Nephron (organoid): ENCODE results near the gene PIAS1.

Experiments
- H3K27ac Mint-ChIP-seq, 3 experiments: 2 replicates each; pipeline ENCODE4 v1.8.0; 2020; ENCODE audit warnings: mixed read lengths in 3 of 3, mild to moderate bottlenecking in 2 of 3, moderate library complexity in 1 of 3
- H3K27me3 Mint-ChIP-seq: 2 replicates; pipeline ENCODE4 v1.8.0; 2021; ENCODE audit warnings: low read depth, mild to moderate bottlenecking, moderate library complexity, mixed read lengths
- H3K36me3 Mint-ChIP-seq: 2 replicates; pipeline ENCODE4 v1.8.0; 2020; ENCODE audit warnings: low read depth, mixed read lengths
- H3K4me1 Mint-ChIP-seq: 2 replicates; pipeline ENCODE4 v1.8.0; 2020; ENCODE audit warnings: mixed read lengths
- H3K4me3 Mint-ChIP-seq, 3 experiments: 2 replicates each; pipeline ENCODE4 v1.8.0; 2020; ENCODE audit warnings: mild to moderate bottlenecking in 3 of 3, mixed read lengths in 3 of 3, moderate library complexity in 2 of 3
- H3K9me3 Mint-ChIP-seq: 2 replicates; pipeline ENCODE4 v1.8.0; 2020; ENCODE audit warnings: mixed read lengths
- TF ChIP-seq, protein P1 (sequence below), 3 experiments: fragments of 200-600 bp; sonication (generic); IDR thresholded peaks; one replicate each; pipeline ENCODE4 v1.5.0; 2021; ENCODE audit warnings: antibody characterized with exemption in 3 of 3; ENCODE audit not compliant: unreplicated experiment in 3 of 3

The PIAS1 gene

DNA sequence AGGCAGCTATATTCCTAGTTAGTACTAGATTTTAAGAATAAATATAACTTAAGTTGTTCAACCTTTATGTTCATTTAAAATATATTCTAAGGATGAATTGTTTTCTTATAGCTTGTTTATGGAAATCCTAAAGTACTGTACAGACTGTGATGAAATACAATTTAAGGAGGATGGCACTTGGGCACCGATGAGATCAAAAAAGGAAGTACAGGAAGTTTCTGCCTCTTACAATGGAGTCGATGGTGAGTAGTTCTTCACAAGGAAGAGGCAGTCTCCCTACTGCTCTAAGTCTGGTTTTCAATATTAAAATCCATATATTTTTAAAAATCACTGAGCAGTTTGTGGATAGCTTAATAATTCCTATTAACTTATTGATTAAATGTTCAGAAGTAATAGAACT is 121.4 kb downstream of the PIAS1 start:
- TF ChIP-seq, protein P1, sequence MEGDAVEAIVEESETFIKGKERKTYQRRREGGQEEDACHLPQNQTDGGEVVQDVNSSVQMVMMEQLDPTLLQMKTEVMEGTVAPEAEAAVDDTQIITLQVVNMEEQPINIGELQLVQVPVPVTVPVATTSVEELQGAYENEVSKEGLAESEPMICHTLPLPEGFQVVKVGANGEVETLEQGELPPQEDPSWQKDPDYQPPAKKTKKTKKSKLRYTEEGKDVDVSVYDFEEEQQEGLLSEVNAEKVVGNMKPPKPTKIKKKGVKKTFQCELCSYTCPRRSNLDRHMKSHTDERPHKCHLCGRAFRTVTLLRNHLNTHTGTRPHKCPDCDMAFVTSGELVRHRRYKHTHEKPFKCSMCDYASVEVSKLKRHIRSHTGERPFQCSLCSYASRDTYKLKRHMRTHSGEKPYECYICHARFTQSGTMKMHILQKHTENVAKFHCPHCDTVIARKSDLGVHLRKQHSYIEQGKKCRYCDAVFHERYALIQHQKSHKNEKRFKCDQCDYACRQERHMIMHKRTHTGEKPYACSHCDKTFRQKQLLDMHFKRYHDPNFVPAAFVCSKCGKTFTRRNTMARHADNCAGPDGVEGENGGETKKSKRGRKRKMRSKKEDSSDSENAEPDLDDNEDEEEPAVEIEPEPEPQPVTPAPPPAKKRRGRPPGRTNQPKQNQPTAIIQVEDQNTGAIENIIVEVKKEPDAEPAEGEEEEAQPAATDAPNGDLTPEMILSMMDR (IDR thresholded peaks at IDR 0.05; ENCODE audit: unreplicated experiment in 3 of 3): no peak
- no peaks in the 10 kb centered on the region for H3K27me3 Mint-ChIP-seq
- H3K9me3 Mint-ChIP-seq: no peaks in the 10 kb centered on the region
- H3K36me3 Mint-ChIP-seq: peaks cover 60% of the 10 kb centered on the region
- H3K4me3 Mint-ChIP-seq: no peak overlapping the region
- no peaks in the 10 kb centered on the region for H3K4me1 Mint-ChIP-seq
- no peak overlapping the region for H3K27ac Mint-ChIP-seq

DNA sequence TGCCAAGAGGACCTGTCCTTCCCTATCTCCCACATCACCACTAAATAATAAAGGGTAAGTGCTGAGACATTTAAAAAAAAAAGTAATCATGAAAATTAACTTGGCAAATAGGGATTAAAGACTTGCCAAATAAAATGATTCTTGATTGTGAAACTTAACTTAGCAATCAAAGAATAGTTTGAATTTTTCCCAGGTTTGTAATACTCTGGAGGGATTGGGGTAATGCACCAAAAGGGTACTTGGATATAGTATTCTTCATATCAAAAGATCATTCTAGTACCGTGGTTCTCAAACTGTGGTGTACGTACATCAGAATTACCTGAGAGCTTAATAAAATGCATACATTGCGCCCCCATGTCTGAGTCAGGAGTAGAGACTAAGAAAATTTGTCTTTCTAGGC is 122.5 kb downstream of the PIAS1 start:
- H3K27ac Mint-ChIP-seq: no peak overlapping the region
- no peaks in the 10 kb centered on the region for H3K27me3 Mint-ChIP-seq
- peaks cover 60% of the 10 kb centered on the region for H3K36me3 Mint-ChIP-seq
- no peak overlapping the region for H3K4me3 Mint-ChIP-seq
- H3K9me3 Mint-ChIP-seq: no peaks in the 10 kb centered on the region
- no peaks in the 10 kb centered on the region for H3K4me1 Mint-ChIP-seq
- TF ChIP-seq, protein P1 (IDR thresholded peaks at IDR 0.05; ENCODE audit: unreplicated experiment in 3 of 3): no peak

DNA sequence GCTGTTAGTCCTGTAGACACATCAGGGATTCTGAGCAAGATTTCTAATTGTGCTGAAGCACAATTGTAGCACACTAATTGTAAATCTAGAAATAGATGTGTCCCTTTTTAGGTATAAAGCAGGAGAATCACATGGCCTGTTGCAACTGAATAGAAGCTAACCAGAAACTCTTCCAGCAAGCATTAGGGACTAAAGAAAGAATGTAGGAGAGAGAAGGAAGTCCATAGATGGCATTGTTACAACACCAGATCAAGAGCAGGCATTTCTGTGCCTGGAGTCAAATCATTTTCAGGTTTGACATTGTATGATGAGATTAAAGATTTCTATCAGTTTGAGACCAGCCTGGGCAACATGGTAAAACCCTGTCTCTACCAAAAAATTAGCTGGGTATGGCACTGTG is 123.6 kb downstream of the PIAS1 start:
- Mint-ChIP-seq H3K4me1 (no peaks in the 10 kb centered on the region), H3K9me3 (no peaks in the 10 kb centered on the region), H3K4me3 (no peak overlapping the region), H3K27ac (no peak overlapping the region), H3K36me3 (peaks cover 65% of the 10 kb centered on the region), H3K27me3 (no peaks in the 10 kb centered on the region)
- TF ChIP-seq, protein P1 (IDR thresholded peaks at IDR 0.05; ENCODE audit: unreplicated experiment in 3 of 3): no peak

DNA sequence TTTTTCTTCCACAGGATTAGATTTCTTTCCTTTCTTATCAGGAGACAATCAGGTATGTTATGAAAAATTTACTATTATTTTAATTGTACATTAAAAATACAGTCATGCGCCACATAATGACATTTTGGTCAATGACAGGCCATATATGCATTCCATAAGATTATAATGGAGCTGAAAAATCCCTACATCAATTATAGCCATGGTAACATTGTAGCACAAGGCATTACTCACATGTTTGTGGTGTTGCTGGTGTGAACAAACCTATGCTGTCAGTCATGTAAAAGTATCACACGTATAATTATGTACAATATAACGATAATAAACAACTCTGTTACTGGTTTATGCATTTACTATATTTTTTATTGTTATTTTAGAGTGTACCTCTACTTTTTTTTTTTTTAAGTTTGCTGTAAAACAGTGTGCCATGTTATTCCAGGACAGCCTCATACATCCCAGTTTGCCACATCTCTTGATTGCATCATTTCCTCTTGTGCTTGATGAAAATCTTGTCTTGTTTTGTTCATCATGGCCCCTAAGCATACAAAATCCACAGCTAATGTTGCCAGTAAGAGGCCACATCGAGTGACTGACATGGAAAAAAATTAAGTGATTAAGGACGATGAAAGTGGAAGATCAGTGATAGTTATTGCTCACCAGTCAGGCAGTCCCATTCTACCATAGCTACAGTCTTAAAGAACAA is 129.7 kb downstream of the PIAS1 start:
- Mint-ChIP-seq H3K27ac (no peak overlapping the region), H3K36me3 (peaks cover 68% of the 10 kb centered on the region), H3K27me3 (no peaks in the 10 kb centered on the region), H3K4me1 (peaks cover 16% of the 10 kb centered on the region), H3K9me3 (no peaks in the 10 kb centered on the region), H3K4me3 (no peak overlapping the region)
- TF ChIP-seq, protein P1 (IDR thresholded peaks at IDR 0.05; ENCODE audit: unreplicated experiment in 3 of 3): no peak

DNA sequence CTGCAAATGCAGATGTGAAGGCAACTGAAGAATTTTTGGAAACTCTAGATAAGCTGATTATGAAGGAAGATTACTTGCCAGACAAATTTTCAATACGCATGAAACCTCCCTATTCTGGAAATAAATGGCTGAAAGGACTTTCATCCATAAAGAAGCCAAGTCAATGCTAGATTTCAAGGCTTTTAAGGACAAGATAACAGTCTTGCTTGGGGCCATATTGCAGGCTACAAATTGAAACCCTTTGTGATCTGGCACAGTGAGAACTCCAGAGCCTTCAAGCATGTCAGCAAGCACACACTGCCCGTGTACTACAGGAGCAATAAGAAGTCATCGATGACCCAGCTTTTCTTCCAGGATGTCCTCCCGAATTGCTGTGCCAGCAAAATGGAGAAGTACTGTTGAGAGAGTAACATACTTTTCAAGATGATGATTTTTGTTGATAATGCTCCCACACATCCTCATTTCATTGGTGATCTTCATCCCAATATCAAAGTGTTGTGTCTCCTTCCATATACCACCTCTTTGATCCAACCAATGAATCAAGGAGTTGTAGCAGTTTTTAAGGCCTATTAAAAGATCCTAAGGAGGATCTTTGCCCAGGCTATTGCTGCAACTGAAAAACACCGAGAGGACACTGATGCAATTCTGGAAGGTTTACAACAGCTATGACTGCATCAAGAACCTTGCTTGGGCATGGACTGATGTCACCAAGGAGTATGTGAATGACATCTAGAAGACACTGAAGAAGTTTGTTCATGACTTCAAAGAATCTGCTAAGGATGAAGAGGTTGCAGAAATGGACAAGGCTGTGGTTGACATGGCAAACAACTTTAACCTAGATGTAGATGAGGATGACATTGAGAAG is 130.7 kb downstream of the PIAS1 start:
- Mint-ChIP-seq H3K27ac (no peak overlapping the region), H3K36me3 (peaks cover 71% of the 10 kb centered on the region), H3K9me3 (no peaks in the 10 kb centered on the region), H3K27me3 (no peaks in the 10 kb centered on the region), H3K4me3 (no peak overlapping the region), H3K4me1 (peaks cover 20% of the 10 kb centered on the region)
- TF ChIP-seq, protein P1 (IDR thresholded peaks at IDR 0.05; ENCODE audit: unreplicated experiment in 3 of 3): no peak
